Measurements from ENCODE around the gene GPC6.

DNA sequence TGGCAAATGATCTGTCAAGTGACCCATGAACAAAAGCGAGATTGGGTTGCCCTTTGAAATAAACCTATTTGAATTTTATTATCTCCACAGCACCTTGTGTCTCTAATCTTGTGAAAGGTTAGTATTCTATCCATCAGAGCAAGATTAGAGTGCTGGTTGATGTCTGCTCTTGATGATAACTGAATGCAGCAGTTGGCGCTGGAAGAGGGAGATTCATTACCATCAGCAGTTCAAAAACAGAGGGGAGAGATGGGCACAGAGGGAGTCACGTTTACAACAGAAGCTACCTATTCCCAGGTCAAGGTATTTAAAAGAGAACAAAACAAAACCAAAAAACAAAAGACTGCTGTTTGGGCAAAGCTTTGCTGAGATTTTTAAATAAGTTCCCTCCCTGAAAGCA, 588.1 kb downstream of the GPC6 start:
- no peak for TF ChIP-seq CHD2 (IDR thresholded peaks at IDR 0.05; ENCODE audit: low read length, partially characterized antibody)
- TF ChIP-seq POLR2A (IDR thresholded peaks at IDR 0.05; ENCODE audit: low read length): no peak
- TF ChIP-seq, protein P1, sequence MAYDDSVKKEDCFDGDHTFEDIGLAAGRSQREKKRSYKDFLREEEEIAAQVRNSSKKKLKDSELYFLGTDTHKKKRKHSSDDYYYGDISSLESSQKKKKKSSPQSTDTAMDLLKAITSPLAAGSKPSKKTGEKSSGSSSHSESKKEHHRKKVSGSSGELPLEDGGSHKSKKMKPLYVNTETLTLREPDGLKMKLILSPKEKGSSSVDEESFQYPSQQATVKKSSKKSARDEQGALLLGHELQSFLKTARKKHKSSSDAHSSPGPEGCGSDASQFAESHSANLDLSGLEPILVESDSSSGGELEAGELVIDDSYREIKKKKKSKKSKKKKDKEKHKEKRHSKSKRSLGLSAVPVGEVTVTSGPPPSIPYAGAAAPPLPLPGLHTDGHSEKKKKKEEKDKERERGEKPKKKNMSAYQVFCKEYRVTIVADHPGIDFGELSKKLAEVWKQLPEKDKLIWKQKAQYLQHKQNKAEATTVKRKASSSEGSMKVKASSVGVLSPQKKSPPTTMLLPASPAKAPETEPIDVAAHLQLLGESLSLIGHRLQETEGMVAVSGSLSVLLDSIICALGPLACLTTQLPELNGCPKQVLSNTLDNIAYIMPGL (CRISPR knock-in tag; IDR thresholded peaks at IDR 0.05; ENCODE audit: borderline replicate concordance): no peak
- no peak for TF ChIP-seq RAD21 (conservative IDR thresholded peaks at IDR 0.05 in 1 of 2, IDR thresholded peaks at IDR 0.05 in 1 of 2)
- TF ChIP-seq, protein P2, sequence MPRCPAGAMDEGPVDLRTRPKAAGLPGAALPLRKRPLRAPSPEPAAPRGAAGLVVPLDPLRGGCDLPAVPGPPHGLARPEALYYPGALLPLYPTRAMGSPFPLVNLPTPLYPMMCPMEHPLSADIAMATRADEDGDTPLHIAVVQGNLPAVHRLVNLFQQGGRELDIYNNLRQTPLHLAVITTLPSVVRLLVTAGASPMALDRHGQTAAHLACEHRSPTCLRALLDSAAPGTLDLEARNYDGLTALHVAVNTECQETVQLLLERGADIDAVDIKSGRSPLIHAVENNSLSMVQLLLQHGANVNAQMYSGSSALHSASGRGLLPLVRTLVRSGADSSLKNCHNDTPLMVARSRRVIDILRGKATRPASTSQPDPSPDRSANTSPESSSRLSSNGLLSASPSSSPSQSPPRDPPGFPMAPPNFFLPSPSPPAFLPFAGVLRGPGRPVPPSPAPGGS (IDR thresholded peaks at IDR 0.05): no peak
- TF ChIP-seq, protein P3, sequence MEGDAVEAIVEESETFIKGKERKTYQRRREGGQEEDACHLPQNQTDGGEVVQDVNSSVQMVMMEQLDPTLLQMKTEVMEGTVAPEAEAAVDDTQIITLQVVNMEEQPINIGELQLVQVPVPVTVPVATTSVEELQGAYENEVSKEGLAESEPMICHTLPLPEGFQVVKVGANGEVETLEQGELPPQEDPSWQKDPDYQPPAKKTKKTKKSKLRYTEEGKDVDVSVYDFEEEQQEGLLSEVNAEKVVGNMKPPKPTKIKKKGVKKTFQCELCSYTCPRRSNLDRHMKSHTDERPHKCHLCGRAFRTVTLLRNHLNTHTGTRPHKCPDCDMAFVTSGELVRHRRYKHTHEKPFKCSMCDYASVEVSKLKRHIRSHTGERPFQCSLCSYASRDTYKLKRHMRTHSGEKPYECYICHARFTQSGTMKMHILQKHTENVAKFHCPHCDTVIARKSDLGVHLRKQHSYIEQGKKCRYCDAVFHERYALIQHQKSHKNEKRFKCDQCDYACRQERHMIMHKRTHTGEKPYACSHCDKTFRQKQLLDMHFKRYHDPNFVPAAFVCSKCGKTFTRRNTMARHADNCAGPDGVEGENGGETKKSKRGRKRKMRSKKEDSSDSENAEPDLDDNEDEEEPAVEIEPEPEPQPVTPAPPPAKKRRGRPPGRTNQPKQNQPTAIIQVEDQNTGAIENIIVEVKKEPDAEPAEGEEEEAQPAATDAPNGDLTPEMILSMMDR (IDR thresholded peaks at IDR 0.05): no peak
- no peak for TF ChIP-seq MYC (IDR thresholded peaks at IDR 0.05; ENCODE audit: borderline replicate concordance, low read length)
- no peak for TF ChIP-seq RCOR1 (IDR thresholded peaks at IDR 0.05; ENCODE audit: low read depth, low read length)
- TF ChIP-seq, protein P4, sequence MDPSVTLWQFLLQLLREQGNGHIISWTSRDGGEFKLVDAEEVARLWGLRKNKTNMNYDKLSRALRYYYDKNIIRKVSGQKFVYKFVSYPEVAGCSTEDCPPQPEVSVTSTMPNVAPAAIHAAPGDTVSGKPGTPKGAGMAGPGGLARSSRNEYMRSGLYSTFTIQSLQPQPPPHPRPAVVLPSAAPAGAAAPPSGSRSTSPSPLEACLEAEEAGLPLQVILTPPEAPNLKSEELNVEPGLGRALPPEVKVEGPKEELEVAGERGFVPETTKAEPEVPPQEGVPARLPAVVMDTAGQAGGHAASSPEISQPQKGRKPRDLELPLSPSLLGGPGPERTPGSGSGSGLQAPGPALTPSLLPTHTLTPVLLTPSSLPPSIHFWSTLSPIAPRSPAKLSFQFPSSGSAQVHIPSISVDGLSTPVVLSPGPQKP (IDR thresholded peaks at IDR 0.05; ENCODE audit: low read depth, low read length): no peak
- no peak for TF ChIP-seq HOXA7 (CRISPR knock-in tag; IDR thresholded peaks at IDR 0.05)
- no peak for TF ChIP-seq KDM1A (IDR thresholded peaks at IDR 0.05; ENCODE audit: low read depth)
- TF ChIP-seq EP300 (IDR thresholded peaks at IDR 0.05): no peak
- no peak for TF ChIP-seq BHLHE40 (IDR thresholded peaks at IDR 0.05; ENCODE audit: low read depth, low read length)
- no peak for TF ChIP-seq POLR2AphosphoS2 (conservative IDR thresholded peaks at IDR 0.05; ENCODE audit: low read length)

Data from A549 (cell line).